Stimulated activated effector memory CD8-positive, alpha-beta T cell treated with anti-CD3 and anti-CD28 coated beads, Interleukin-12 subunit alpha, Interleukin-12 subunit beta, amount 100 ng/mL, for 72 hours (primary cell): Measurements from ENCODE around the gene GSTP1.
"Not testable (repeated sequence)": the region's sequence is repeated elsewhere in the genome, so short reads cannot be mapped to it uniquely, and the experiment has no call there.

Source experiments
- ATAC-seq: fragments of 150-1000 bp; cut with Tn5 transposase; 2 replicates; pipeline ENCODE4 v1.10.0; 2021
- DNase-seq, 2 donors: peaks; one replicate each; pipeline ENCODE4 v3.0.0; 2021 to 2022; ENCODE audit warnings: low spot score in 2 of 2
- H3K27ac Mint-ChIP-seq: one replicate; pipeline ENCODE4 v1.8.0; 2022; ENCODE audit warnings: mild to moderate bottlenecking, mixed read lengths
- H3K36me3 Mint-ChIP-seq: one replicate; pipeline ENCODE4 v1.8.0; 2022; ENCODE audit warnings: mild to moderate bottlenecking, mixed read lengths
- H3K4me1 Mint-ChIP-seq: one replicate; pipeline ENCODE4 v1.8.0; 2022; ENCODE audit warnings: mixed read lengths
- H3K4me3 Mint-ChIP-seq: one replicate; pipeline ENCODE4 v1.8.0; 2022; ENCODE audit warnings: mild to moderate bottlenecking, mixed read lengths
- H3K9me3 Mint-ChIP-seq: one replicate; pipeline ENCODE4 v1.8.0; 2022; ENCODE audit warnings: mixed read lengths

GSTP1 gene

DNA sequence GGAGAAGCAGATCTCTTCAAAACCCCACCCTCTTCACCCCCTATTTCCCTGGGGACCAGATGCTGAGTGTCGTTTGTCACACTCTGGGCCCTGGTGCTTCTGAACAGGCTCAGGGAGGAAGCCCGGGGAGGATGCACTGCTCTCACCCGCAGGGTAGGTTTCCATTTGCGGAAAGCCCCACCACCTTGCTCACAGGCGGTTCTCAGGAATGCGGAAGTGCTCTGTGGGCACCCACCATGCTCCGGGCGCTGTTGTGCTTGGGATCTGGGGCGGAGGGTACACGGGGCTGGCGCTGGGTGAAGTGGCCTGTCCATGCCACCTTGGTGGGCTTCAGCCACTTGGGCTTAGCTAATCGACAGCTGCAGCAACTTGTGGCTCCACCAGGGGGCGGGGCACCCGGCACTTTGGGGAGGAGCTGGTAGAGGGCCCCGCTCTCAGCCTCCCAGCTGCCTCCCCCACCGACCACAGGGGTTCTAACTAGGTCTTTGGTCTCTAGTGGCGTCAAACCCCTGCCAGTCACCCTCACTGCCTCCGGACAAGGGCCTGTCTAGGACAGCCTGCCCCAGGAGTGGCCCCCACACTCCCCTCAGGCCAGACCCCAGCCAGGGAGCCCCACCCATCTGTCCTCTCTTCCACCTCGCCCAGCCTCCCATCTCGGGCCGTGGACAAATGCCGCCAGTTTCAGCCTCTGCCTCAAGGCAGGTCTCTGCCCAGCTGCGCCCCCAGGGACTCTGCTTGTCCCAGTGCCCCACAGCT is 30.5 kb downstream of the GSTP1 start:
- DNase-seq, result peak; percentile 76 to 92

DNA sequence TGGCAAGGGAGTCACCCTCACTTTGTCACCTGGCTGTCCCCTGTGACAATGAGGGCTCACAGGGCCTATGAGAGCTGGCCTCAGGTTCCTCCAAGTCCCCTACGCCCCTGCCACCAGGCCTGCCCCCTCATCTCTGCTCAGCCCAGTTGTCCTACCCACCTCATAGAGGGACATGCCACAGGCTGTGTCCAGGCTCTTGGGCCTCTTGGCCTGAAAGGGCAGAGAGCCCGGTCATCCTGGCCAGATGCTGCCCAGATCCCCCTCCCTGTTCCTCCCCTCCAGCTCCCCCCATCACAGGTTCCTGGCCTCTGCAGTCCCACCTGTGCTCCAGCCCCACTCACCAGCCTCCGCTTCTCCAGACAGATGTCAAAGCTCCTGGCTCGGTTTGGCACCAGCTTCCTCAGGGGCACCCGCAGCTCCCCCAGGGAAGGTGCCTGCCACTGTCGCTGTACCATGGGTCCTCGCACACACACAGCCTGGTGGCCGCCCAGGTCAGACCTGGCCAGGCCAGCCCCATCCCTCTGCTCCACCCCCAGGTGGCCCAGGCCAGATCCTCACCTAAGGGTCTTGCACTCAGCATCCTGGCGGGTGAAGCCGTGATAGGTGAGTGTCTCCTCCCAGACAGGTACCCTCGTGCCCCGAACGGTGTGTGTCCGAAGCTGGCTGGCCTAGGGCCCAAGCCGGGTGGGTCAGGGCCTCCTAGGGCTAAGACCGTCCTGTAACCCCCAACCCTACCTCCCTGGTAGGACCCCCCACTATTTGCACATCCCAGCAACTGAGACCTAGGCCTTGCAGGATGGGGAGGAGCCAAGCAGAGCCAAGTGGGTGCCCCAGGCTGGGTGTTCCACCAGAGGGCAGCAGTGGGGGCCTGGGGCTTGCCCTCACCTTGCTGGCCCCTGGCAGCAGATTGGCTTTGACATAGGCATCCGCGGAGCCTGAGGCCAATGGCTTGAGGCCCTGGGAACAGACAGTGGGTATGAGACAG is 31.4 kb downstream of the GSTP1 start:
- Mint-ChIP-seq H3K4me3 (peak overlapping the region; percentile 78), H3K4me1 (peaks cover 37% of the 10 kb centered on the region), H3K9me3 (no peaks in the 10 kb centered on the region), H3K36me3 (peaks cover 42% of the 10 kb centered on the region), H3K27ac (peak overlapping the region; percentile 99)
- DNase-seq, result peak; percentile 54 to 85
- ATAC-seq, result peak; percentile 61

More for the DNA sequence above, 30.5 kb downstream of the GSTP1 start:
- H3K27ac Mint-ChIP-seq, result peak overlapping the region; percentile 99
- H3K4me3 Mint-ChIP-seq, result peak overlapping the region; percentile 78
- peak; percentile 92 for ATAC-seq
- peaks cover 39% of the 10 kb centered on the region for H3K4me1 Mint-ChIP-seq
- H3K36me3 Mint-ChIP-seq, result peaks cover 50% of the 10 kb centered on the region
- no peaks in the 10 kb centered on the region for H3K9me3 Mint-ChIP-seq

DNA sequence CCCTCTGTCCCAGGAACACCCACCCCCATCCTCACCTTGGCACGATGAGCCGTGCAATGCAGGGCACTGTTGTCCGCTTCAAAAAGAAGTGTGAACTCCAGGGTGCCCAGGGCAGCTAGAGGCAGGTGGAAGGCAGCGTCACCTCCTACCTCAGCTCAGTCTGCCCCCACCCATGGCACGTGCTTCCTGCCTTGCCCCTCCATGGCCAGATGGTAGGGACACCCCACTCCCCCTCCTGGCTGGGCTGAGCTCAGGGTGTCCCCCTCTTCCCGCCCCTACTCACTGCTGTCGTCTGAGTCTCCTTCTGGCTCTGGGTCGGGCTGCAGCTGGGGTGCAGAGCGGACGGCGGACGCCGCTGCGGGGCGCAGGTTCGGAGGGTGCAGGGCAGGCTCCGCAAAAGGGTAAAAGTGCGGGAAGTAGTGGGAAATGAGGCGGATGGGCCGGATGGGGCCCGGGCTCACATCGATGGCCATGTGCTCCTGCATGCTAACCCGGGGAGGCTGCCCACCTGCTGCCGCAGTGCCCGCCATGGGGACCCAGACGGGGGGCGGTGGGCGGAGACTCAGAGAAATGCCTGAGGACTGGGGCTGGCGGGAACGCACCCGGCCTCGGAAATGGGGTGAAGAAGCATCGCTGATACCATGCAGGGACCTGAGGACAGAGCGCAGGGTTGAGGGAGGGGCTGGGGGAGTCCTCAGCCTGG is 32.3 kb downstream of the GSTP1 start:
- peak overlapping the region; percentile 99 for H3K27ac Mint-ChIP-seq
- H3K36me3 Mint-ChIP-seq, result peaks cover 33% of the 10 kb centered on the region
- H3K9me3 Mint-ChIP-seq, result no peaks in the 10 kb centered on the region
- peaks cover 37% of the 10 kb centered on the region for H3K4me1 Mint-ChIP-seq
- no peak for DNase-seq
- peak overlapping the region; percentile 78 for H3K4me3 Mint-ChIP-seq
- ATAC-seq, result no peak

DNA sequence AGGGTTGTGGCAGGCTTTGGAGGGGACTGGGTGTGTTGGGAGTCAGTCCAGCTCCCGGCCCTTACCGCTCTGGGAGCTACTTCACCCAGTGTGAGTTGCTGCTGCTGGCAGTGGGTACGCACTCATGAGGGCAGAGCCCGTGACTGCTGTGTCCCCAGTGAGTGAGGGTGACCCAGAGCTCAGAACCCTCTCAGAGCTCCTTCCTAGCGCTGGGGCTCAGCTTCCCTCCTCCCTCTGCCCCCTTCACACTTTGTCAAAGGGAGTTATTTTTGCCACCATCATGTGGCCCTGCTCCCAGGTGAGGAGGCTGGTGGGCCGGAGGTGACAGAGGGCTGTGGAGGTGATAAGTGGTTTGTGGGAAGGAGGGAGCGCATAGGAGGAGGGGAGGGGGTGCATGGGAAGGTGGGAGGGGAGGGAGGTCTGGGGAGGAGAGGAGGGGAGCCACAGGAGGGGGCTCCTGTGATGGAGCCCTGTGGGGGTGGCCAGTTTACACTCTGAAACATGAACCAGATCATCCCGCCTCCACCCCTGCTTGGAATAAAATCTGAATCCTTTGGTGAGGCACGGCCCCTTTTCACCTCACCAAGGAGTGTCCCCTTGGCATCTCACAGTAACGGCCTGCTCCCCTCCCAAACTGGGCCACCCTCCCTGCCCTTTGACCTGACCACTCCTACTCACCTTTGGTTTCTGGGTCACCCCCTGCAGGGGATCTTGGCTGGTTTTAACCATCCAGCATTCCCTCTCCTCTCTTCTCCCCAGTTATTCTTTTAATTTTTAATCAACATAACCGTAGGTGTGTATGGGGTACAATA is 33.0 kb downstream of the GSTP1 start:
- H3K4me3 Mint-ChIP-seq, result peak overlapping the region; percentile 78
- H3K36me3 Mint-ChIP-seq, result peaks cover 25% of the 10 kb centered on the region
- H3K4me1 Mint-ChIP-seq, result peaks cover 37% of the 10 kb centered on the region
- no peak for DNase-seq
- no peak for ATAC-seq
- H3K9me3 Mint-ChIP-seq, result no peaks in the 10 kb centered on the region
- H3K27ac Mint-ChIP-seq, result peak overlapping the region; percentile 99

GRCh38 chr11:67617243-67617953 is 33.8 kb downstream of the GSTP1 start:
- ATAC-seq, result no peak
- Mint-ChIP-seq H3K27ac (peak overlapping the region; percentile 33), H3K9me3 (no peaks in the 10 kb centered on the region), H3K4me3 (peak overlapping the region; percentile 78), H3K36me3 (peaks cover 19% of the 10 kb centered on the region), H3K4me1 (peaks cover 36% of the 10 kb centered on the region)
- no peak for DNase-seq

- not testable (repeated sequence) for H3K27ac Mint-ChIP-seq, H3K4me3 Mint-ChIP-seq, ATAC-seq, H3K9me3 Mint-ChIP-seq, DNase-seq, H3K36me3 Mint-ChIP-seq
- peaks cover 19% of the 10 kb centered on the region for H3K4me1 Mint-ChIP-seq
These were observed 35.5 kb downstream of the GSTP1 start for GRCh38 chr11:67618901-67619659.

DNA sequence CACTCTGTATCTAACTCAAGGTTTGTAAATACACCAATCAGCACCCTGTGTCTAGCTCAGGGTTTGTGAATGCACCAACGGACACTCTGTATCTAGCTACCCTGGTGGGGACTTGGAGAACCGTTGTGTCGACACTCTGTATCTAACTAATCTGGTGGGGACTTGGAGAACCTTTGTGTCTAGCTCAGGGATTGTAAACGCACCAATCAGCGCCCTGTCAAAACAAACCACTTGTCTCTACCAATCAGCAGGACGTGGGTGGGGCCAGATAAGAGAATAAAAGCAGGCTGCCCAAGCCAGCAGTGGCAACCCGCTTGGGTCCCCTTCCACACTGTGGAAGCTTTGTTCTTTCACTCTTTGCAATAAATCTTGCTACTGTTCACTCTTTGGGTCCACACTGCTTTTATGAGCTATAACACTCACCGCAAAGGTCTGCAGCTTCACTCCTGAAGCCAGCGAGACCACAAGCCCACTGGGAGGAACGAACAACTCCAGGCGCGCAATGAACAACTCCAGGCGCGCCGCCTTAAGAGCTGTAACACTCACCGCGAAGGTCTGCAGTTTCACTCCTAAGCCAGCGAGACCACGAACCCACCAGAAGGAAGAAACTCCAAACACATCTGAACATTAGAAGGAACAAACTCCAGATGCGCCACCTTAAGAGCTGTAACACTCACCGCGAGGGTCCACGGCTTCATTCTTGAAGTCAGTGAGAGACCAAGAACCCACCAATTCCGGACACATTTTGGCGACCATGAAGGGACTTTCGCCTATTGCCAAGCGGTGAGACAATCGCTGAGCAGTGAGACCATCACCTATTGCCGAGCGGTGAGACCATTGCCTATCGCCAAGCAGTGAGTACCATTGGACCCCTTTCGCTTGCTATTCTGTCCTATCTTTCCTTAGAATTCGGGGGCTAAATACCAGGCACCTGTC is 36.3 kb downstream of the GSTP1 start:
- not testable (repeated sequence) for H3K9me3 Mint-ChIP-seq, ATAC-seq, DNase-seq, H3K4me3 Mint-ChIP-seq, H3K36me3 Mint-ChIP-seq, H3K27ac Mint-ChIP-seq
- H3K4me1 Mint-ChIP-seq, result peaks cover 10% of the 10 kb centered on the region

GRCh38 chr11:67620621-67621020 is 37.0 kb downstream of the GSTP1 start:
- not testable (repeated sequence) for DNase-seq, H3K27ac Mint-ChIP-seq, H3K4me1 Mint-ChIP-seq, H3K4me3 Mint-ChIP-seq, H3K36me3 Mint-ChIP-seq, ATAC-seq, H3K9me3 Mint-ChIP-seq

DNA sequence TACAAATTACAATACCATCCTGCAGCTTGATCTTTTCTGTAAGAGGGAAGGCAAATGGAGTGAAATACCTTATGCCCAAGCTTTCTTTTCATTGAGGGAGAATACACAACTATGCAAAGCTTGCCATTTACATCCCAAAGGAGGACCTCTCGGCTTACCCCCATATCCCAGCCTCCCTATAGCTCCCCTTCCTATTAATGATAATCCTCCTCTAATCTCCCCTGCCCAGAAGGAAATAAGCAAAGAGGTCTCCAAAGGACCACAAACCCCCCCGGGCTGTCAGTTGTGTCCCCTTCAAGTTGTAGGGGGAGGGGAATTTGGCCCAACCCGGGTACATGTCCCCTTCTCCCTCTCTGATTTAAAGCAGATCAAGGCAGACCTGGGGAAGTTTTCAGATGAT is 38.3 kb downstream of the GSTP1 start:
- not testable (repeated sequence) for H3K4me3 Mint-ChIP-seq, H3K27ac Mint-ChIP-seq, H3K9me3 Mint-ChIP-seq, H3K36me3 Mint-ChIP-seq, H3K4me1 Mint-ChIP-seq, DNase-seq, ATAC-seq

GRCh38 chr11:67622905-67623304 is 39.3 kb downstream of the GSTP1 start:
- not testable (repeated sequence) for ATAC-seq

DNA sequence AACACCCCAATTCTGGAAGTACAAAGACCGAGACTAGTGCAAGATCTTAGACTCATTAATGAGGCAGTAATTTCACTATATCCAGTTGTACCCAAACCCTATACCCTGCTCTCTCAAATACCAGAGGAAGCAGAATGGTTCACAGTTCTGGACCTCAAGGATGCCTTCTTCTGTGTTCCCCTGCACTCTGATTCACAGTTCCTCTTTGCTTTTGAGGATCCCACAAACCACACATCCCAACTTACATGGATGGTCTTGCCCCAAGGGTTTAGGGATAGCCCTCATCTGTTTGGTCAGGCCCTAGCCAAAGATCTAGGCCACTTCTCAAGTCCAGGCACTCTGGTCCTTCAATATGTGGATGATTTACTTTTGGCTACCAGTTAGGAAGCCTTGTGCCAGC is 40.2 kb downstream of the GSTP1 start:
- not testable (repeated sequence) for H3K27ac Mint-ChIP-seq, H3K36me3 Mint-ChIP-seq, H3K9me3 Mint-ChIP-seq, DNase-seq, ATAC-seq, H3K4me3 Mint-ChIP-seq
- peaks cover 10% of the 10 kb centered on the region for H3K4me1 Mint-ChIP-seq

More at GRCh38 chr11:67622905-67623304, 39.3 kb downstream of the GSTP1 start:
- H3K4me3 Mint-ChIP-seq, H3K27ac Mint-ChIP-seq, H3K36me3 Mint-ChIP-seq, DNase-seq, H3K9me3 Mint-ChIP-seq, H3K4me1 Mint-ChIP-seq: not testable (repeated sequence)

DNA sequence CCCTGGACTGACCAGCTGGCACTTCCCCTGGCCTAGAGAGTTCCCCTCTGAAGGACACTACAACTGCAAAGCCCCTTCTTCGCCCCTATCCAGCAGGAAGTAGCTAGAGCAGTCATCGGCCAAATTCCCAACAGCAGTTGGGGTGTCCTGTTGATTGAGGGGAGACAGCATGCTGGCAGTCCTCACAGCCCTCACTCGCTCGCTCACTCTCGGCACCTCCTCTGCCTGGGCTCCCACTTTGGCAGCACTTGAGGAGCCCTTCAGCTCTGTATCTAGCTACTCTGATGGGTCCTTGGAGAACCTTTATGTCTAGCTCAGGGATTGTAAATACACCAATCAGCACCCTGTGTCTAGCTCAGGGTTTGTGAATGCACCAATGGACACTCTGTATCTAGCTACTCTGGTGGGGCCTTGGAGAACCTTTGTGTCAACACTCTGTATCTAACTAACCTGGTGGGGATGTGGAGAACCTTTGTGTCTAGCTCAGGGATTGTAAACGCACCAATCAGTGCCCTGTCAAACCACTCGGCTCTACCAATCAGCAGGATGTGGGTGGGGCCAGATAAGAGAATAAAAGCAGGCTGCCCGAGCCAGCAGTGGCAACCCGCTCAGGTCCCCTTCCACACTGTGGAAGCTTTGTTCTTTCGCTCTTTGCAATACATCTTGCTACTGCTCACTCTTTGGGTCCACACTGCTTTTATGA is 42.7 kb downstream of the GSTP1 start:
- peaks cover 18% of the 10 kb centered on the region for H3K4me1 Mint-ChIP-seq
- H3K27ac Mint-ChIP-seq, H3K36me3 Mint-ChIP-seq, H3K9me3 Mint-ChIP-seq, DNase-seq, ATAC-seq, H3K4me3 Mint-ChIP-seq: not testable (repeated sequence)
